Activated naive CD4-positive, alpha-beta T cell treated with Interleukin-2 at 50 U/mL for 16 hours (primary cell): ENCODE measurements around the gene LPIN2.
"Not testable (repeated sequence)": the region's sequence is repeated elsewhere in the genome, so short reads cannot be mapped to it uniquely, and the experiment has no call there.

Source experiments
- DNase-seq: peaks from one replicate; pipeline ENCODE4 v3.0.0-alpha.2; 2020

The LPIN2 gene

DNA sequence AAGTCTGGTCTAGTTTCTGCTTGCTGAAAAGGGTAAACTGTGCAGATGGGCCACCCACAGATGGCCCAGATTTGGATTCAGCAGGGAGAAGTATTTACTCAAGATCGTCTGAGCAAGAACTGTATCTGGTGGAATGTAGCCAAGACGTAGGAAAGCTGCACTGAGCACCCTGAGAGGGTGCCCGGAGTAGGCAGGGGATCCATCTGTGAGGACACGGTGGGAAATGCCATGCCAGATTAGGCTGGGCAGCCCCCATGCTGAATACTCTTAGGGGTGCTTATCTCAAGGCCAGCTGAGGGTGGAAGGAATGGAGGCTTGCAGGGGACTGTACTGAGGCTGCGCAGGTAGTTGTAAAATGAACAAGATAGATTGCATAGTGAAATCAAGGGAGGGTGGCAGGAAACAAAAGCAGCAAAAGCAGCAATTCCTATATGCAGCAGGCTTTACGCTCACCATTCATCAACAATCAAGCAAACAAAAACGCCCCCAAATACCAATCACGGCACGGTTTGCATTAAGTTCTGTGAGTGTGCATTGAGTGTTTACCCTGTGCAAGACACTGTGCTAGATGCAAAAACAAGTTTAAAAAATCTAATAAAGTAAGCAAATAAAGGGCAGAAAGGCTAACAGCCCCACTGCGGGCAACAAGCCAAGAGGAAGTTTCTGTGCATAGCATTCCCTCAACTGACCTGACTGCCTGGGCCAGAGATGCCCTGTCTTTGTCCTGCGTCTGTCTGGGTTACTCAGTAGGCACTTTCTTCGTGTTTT, 32.2 kb upstream of the LPIN2 start:
- no peak for DNase-seq

GRCh38 chr18:3042379-3042778, 29.4 kb upstream of the LPIN2 start:
- DNase-seq, result no peak

- DNase-seq, result no peak
These were observed 28.9 kb upstream of the LPIN2 start for GRCh38 chr18:3041843-3042242.

- no peak for DNase-seq
These were observed 27.9 kb upstream of the LPIN2 start for GRCh38 chr18:3040881-3041280.

GRCh38 chr18:3040173-3040572, 27.2 kb upstream of the LPIN2 start:
- no peak for DNase-seq

DNA sequence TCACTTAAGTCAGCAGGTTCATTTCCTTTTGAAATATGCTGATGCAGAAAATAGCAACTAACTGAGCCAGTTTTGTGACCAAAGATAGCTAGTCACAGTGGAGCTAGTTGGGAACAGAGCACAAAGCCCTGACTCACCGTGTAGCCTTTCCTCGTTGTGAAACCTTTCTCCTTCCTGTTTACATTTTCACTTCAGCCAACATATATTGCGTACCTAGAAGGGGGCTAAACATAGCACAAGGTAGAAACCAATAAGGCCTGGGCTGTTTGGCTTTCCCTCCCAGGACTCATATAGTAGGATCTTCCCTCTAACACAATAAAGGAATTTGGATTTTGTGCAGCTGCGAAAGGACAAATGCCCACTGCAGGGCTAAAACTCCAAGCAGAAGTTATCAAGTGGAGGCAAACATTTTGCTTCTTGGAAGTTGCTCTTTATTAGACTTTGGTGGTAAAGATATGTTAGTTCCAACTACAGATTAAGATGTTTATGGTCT, 24.5 kb upstream of the LPIN2 start:
- no peak for DNase-seq

GRCh38 chr18:3036108-3036507, 23.2 kb upstream of the LPIN2 start:
- DNase-seq, result no peak

DNA sequence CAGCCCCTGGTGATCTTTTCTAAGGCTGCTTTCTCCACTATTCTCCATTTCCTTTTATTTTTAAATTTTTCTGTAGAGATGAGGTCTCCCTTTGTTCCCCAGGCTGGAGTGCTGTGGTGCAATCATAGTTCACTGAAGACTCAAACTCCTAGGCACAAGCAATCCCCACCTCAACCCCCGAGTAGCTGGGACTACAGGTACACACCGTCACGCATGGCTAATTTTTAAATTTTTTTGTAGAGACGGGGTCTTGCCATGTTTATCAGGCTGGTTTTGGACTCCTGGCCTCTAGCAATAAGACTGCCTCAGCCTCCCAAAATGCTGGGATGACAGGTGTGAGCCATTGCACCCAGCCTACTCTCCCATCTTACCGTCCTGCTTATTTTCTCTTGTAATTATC, 22.7 kb upstream of the LPIN2 start:
- no peak for DNase-seq

GRCh38 chr18:3032721-3033120, 19.8 kb upstream of the LPIN2 start:
- no peak for DNase-seq

GRCh38 chr18:3029215-3029952, 16.4 kb upstream of the LPIN2 start:
- no peak for DNase-seq

DNA sequence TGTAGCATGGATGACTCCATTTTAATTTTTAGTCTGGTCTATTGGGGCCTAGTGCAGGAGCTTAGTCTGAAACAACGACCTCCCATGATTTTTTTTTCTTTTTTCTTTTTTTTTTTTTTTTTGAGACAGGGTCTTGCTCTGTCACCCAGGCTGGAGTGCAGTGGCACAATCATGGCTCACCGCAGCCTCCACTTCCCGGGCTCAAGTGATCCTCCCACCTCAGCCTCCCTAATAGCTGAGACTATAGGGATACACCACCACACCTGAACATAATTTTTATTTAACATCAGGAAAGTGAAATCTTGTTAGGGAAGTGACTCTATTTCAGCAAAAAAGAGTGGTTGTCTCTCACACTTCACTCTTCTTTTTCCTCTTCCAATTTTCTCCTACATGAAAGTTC, 15.2 kb upstream of the LPIN2 start:
- not testable (repeated sequence) for DNase-seq

DNA sequence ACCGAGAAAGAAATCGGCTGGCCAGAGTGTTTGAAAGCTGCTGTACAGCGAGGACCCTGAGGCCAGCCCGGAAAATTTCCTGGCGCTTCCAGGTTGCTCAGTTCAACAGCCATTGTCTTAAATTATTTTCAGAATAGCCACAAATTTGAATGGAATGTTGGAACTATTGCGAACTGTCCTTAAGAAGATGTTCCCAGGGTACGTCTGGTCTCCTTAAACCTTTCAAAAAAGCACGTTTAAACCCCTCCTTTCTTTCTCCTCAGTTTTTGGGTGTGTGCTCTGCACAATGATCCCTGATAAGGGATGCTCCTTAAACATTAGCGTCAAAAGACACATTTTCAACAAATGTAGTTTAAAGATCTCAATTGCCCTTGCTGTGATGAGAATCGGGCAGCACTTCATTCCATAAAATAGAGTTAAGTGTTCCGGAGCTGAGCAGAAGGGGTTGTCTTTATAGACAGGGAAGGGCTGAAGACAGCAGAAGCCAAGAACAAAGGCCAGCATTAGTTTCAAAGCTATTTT, 14.5 kb upstream of the LPIN2 start:
- DNase-seq, result no peak

DNA sequence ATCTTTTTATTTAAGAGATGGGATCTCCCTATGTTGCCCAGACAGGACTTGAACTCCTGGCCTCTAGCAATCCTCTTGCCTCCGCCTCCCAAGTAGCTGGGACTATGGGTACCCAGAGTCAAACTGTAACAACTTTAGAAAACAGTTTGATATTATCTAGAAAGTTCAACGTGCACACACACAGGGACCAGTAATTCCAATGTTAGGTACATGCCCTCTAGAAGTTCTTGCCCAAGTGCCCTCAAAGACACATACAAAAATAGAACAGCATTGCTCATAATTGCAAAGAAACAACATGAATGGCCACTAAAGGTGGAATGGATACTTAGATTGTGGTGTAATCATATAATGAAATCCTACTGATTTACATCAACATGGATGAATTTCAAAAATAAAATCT, 12.6 kb upstream of the LPIN2 start:
- DNase-seq, result no peak

- DNase-seq, result not testable (repeated sequence)
These were observed 10.7 kb upstream of the LPIN2 start for GRCh38 chr18:3023603-3024002.

GRCh38 chr18:3016585-3017297, 3.8 kb upstream of the LPIN2 start:
- DNase-seq, result no peak

GRCh38 chr18:3015851-3016250, 2.9 kb upstream of the LPIN2 start:
- no peak for DNase-seq

DNA sequence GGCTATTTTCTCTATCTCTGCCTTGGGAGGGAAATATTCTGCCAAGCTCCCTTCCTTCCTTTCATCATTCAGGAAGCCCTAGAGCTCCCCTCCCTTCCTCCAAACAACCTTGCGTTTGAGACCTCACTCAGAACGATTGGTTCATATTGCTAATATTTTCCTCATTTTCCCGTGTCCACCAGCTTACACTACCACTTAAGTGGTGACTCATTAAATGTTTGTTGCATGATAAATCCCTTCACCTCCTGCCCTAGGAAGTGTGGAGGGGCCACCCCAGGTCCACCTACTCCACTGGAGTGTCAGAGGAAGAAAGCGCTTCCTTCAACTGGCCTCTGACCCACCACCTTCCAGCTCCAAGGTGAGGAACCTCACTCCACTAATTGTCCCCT, 2.3 kb upstream of the LPIN2 start:
- no peak for DNase-seq

DNA sequence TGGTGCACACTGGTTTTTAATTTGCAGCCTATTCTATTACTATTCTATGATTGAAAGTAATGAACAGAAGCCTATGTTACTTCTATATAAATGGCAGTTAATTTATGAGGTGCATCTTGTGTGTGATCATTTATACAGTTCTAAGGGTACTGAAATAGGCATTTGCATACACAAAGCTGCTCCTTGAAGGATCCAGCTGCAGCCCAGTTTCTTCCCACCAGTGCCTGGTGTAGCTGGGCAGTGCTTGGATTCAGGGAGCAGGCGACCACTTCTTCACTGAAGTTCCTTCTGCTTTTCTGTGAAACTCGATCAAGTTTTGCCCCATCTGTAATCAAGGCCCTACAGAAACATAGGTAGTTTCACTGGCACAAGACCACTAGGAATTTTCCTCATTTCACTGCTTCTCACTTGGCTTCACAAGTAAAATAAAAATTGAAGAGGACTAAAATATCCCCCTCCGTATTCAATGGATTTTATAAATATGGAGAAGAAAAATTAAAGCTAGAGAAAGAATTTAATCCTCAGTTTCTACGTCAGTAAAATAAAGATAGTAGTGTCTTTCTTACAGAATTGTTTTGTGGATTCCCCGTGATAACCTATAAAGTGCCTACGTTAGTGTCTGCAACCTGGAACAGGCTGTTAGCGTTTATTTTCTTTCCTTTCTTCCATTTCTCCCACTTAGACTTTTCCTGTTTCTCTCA, 1.7 kb upstream of the LPIN2 start:
- no peak for DNase-seq

DNA sequence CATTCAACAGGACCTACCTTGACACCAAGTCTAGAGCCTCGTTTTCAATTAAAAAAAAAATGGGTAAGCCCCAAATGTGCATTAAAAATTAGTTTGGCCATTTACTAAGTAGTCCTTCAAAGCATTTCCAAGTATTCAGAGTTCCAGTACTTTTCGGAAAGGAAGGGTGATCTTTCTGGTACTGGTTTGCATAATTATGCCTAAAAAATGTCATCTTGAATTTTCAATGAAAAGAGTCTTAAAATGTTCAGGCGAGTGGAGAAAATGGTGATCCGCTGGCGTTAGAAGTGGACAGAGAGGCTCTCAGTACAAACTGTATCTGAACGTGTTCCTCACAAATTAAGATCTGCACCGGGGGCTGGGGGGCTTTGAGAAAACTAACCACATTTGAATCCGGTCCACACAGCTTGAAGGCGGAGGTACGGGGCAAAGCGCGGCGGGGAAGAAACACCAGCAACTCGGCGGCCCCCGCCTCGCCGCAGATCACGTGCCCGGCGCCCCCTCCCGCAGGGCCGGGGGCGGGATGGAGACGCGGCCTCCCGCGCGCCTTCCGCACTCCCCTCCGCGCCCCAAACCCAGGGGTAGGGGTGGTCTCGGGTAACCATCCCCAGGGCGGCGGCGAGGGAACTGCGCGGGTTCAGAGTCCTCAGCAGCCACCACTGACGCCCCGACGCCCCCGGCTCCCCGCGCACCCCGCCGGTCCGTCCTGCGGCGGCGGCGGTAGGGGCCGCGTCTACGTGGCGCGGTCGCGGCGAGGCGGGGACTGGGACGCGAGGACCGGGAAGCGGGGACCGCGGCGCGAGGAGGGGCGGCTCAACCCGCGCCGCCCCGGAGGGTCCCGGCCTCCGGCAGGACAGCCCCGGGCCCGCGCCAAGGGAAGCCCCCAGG, 564 bp downstream of the LPIN2 start:
- peak; percentile 57 for DNase-seq

GRCh38 chr18:3010086-3010485, 2.9 kb downstream of the LPIN2 start:
- DNase-seq, result no peak

GRCh38 chr18:3008541-3008940, 4.4 kb downstream of the LPIN2 start:
- no peak for DNase-seq

DNA sequence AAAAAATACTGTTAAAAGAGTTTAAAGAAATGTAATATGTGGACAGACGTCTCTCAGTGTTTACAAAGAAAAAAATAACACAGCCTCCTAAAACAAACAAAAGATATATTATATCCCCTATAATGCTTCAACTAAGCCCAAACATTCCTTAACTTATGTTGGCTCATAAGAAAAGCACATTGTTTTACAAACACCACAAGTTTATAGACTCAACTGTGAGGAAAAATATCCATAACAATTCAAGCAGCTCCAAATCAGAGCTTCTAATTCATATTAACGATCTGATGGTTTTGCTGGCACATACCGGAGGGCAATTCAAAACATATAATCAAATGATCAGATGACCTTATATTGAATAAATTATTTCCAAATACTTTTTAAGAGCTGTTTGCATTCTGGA, 5.5 kb downstream of the LPIN2 start:
- no peak for DNase-seq
